HL-60 (cell line): ENCODE results near the gene GRID1.

Experiments
- GABPA ChIP-seq: IDR thresholded peaks from 2 replicates; pipeline ENCODE4 v1.6.1; 2012; ENCODE audit warnings: low read depth
- POLR2AphosphoS5 ChIP-seq: IDR thresholded peaks from 2 replicates; pipeline ENCODE4 v1.6.1; 2012; ENCODE audit warnings: low read depth
- REST ChIP-seq: IDR thresholded peaks from 2 replicates; pipeline ENCODE4 v1.6.1; 2012; ENCODE audit warnings: low read depth; ENCODE audit not compliant: insufficient replicate concordance
- TF ChIP-seq, protein P1 (sequence below): IDR thresholded peaks from one replicate; pipeline ENCODE4 v1.5.1; 2011; ENCODE audit warnings: low read length, control low read depth, inconsistent platforms; ENCODE audit not compliant: insufficient read depth

DNA sequence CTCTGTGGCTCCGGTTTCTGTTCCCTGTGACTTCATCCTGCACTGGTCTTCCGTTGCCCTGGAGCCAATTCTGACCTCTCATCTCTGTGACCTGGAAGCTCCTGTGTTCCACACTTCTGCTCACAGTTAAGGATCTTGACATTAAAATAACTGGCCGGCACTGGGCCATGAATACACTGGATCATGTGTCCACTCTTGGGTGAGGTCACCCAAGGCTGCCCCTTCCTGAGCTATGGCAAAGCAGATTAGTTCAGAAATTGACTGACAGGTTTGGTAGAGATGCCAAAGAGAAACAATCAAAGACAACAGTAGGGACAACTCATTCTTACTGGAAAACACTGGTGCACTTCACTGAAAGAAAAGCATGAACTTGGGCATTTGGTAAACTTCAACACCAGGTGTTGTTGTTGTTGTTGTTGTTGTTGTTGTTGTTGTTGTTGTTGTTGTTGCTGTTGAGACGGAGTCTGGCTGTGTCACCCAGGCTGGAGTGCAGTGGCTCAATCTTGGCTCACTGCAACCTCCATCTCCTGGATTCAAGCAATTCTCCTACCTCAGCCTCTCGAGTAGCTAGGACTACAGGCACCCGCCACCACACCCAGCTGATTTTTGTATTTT, 36.7 kb upstream of the GRID1 start:
- TF ChIP-seq, protein P1, sequence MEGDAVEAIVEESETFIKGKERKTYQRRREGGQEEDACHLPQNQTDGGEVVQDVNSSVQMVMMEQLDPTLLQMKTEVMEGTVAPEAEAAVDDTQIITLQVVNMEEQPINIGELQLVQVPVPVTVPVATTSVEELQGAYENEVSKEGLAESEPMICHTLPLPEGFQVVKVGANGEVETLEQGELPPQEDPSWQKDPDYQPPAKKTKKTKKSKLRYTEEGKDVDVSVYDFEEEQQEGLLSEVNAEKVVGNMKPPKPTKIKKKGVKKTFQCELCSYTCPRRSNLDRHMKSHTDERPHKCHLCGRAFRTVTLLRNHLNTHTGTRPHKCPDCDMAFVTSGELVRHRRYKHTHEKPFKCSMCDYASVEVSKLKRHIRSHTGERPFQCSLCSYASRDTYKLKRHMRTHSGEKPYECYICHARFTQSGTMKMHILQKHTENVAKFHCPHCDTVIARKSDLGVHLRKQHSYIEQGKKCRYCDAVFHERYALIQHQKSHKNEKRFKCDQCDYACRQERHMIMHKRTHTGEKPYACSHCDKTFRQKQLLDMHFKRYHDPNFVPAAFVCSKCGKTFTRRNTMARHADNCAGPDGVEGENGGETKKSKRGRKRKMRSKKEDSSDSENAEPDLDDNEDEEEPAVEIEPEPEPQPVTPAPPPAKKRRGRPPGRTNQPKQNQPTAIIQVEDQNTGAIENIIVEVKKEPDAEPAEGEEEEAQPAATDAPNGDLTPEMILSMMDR, result no peak
- TF ChIP-seq POLR2AphosphoS5, result no peak
- no peak for TF ChIP-seq REST
- TF ChIP-seq GABPA, result no peak
